ENCODE data around the gene NES.

Gene NES

GRCh38 chr1:156626079-156626438 lies 51.1 kb downstream of the NES start (continued):
- TF ChIP-seq CREB5 (CRISPR knock-in tag; IDR thresholded peaks at IDR 0.05; ENCODE audit: low read depth), result no peak

GRCh38 chr1:156625436-156626078 lies 51.6 kb downstream of the NES start:
- ATAC-seq, result peak; percentile 69
- TF ChIP-seq SNAI2 (CRISPR knock-in tag; IDR thresholded peaks at IDR 0.05) (no peak), ZNF565 (CRISPR knock-in tag; conservative IDR thresholded peaks at IDR 0.05; ENCODE audit: low read depth) (no peak), ARNTL (CRISPR knock-in tag; IDR thresholded peaks at IDR 0.05; ENCODE audit: borderline replicate concordance, low read depth) (no peak), CSDC2 (CRISPR knock-in tag; IDR thresholded peaks at IDR 0.05) (no peak), RARB (CRISPR knock-in tag; IDR thresholded peaks at IDR 0.05) (no peak), CSRNP3 (CRISPR knock-in tag; IDR thresholded peaks at IDR 0.05) (no peak), ZC3H10 (CRISPR knock-in tag; IDR thresholded peaks at IDR 0.05) (no peak), TSHZ2 (CRISPR knock-in tag; IDR thresholded peaks at IDR 0.05) (no peak), ISL1 (CRISPR knock-in tag; IDR thresholded peaks at IDR 0.05) (no peak), ZFP3 (CRISPR knock-in tag; IDR thresholded peaks at IDR 0.05) (no peak), TCF4 (CRISPR knock-in tag; IDR thresholded peaks at IDR 0.05; ENCODE audit: borderline replicate concordance) (no peak), PATZ1 (CRISPR knock-in tag; IDR thresholded peaks at IDR 0.05; ENCODE audit: borderline replicate concordance) (no peak), PPARA (CRISPR knock-in tag; IDR thresholded peaks at IDR 0.05; ENCODE audit: borderline replicate concordance) (no peak), OSR1 (CRISPR knock-in tag; IDR thresholded peaks at IDR 0.05) (no peak), CREB5 (CRISPR knock-in tag; IDR thresholded peaks at IDR 0.05; ENCODE audit: low read depth) (no peak), ZNF70 (CRISPR knock-in tag; IDR thresholded peaks at IDR 0.05) (no peak), ESRRG (CRISPR knock-in tag; IDR thresholded peaks at IDR 0.05) (no peak), TOX (CRISPR knock-in tag; IDR thresholded peaks at IDR 0.05; ENCODE audit: borderline replicate concordance) (no peak)

GRCh38 chr1:156624814-156625435 lies 52.3 kb downstream of the NES start:
- peak; percentile 8; the same call in 2 of the 3 replicates for ATAC-seq
- TF ChIP-seq ZNF565 (CRISPR knock-in tag; conservative IDR thresholded peaks at IDR 0.05; ENCODE audit: low read depth) (no peak), TCF4 (CRISPR knock-in tag; IDR thresholded peaks at IDR 0.05; ENCODE audit: borderline replicate concordance) (no peak), RARB (CRISPR knock-in tag; IDR thresholded peaks at IDR 0.05) (no peak), ESRRG (CRISPR knock-in tag; IDR thresholded peaks at IDR 0.05) (no peak), ISL1 (CRISPR knock-in tag; IDR thresholded peaks at IDR 0.05) (no peak), ZNF70 (CRISPR knock-in tag; IDR thresholded peaks at IDR 0.05) (no peak), GLIS3 (CRISPR knock-in tag; IDR thresholded peaks at IDR 0.05) (no peak), BACH2 (CRISPR knock-in tag; IDR thresholded peaks at IDR 0.05; ENCODE audit: borderline replicate concordance) (no peak), ZNF8 (CRISPR knock-in tag; IDR thresholded peaks at IDR 0.05) (no peak)
